Gastrocnemius medialis (tissue), 4 donors: ENCODE measurements around the gene DIAPH3.

Source experiments
- CTCF ChIP-seq, 5 experiments: fragments of 450-650 bp in 3 of 5; fragments of 200-600 bp in 2 of 5; sonication (generic) in 2 of 5; IDR thresholded peaks in 4 of 5; conservative IDR thresholded peaks in 1 of 5; 1 replicate in 4 of 5; 2 replicates in 1 of 5; pipeline ENCODE4 v1.5.1; 2016 to 2019; ENCODE audit warnings: antibody characterized with exemption in 5 of 5, mild to moderate bottlenecking in 3 of 5, moderate library complexity in 3 of 5
- POLR2A ChIP-seq, 2 donors: fragments of 450-650 bp; IDR thresholded peaks; one replicate each; pipeline ENCODE4 v1.6.1; 2017; ENCODE audit warnings: antibody characterized with exemption in 2 of 2, mild to moderate bottlenecking in 2 of 2, moderate library complexity in 2 of 2

- TF ChIP-seq CTCF (IDR thresholded peaks at IDR 0.05 in 4 of 5, conservative IDR thresholded peaks at IDR 0.05 in 1 of 5), result no peak
- TF ChIP-seq POLR2A (IDR thresholded peaks at IDR 0.05), result no peak
Observed at GRCh38 chr13:59625111-59625510, 538.6 kb downstream of the DIAPH3 start.
